OCI-LY1 (cell line): Measurements from ENCODE around the gene TUBAL3.

Experiments used
- CTCF ChIP-seq: fragments of 200-600 bp; sonication (generic), shearing (Covaris generic); IDR thresholded peaks from 2 replicates; pipeline ENCODE4 v1.5.1; 2017; ENCODE audit warnings: mild to moderate bottlenecking, antibody characterized with exemption, low read length, moderate library complexity, mixed read lengths
- EZH2 ChIP-seq: fragments of 200-600 bp; sonication (generic), shearing (Covaris generic); IDR thresholded peaks from 2 replicates; pipeline ENCODE4 v1.8.0; 2017; ENCODE audit warnings: borderline replicate concordance, mixed run types, mild to moderate bottlenecking, antibody characterized with exemption, low read length, moderate library complexity, mixed read lengths

GRCh38 chr10:5447056-5447455 lies 42.4 kb upstream of the TUBAL3 start:
- TF ChIP-seq CTCF (no peak), EZH2 (no peak)
